HepG2 (cell line): Measurements from ENCODE around the gene CRADD. TPM values are rescaled to one million over a fixed set of nuclear protein-coding genes. Genes with fewer than 3 reads are reported as not detected.

Experiments used
- ATAC-seq: fragments of 200-7000 bp; cut with Tn5 transposase; 3 replicates; pipeline ENCODE4 v1.9.1; 2020; ENCODE audit warnings: mild to moderate bottlenecking, moderate library complexity
- BruUV-seq: library from RNA; stranded (reverse); fragments of 400-500 nt; replicated peaks from 2 replicates; lab custom pipeline; 2021; lab: Mats Ljungman, UMichigan
- CTCF ChIA-PET: fragments of 300-600 bp; formaldehyde crosslinking; extraction: SDS; loops from one replicate; lab custom pipeline; 2021; ENCODE audit warnings: low total read pairs, inconsistent platforms, low intra/inter-chr PET ratio; lab: Yijun Ruan, JAX
- POLR2A ChIA-PET: fragments of 350-600 bp; sonication (Branson Sonifier 250); formaldehyde crosslinking; loops from one replicate; lab custom pipeline; 2020; ENCODE audit warnings: antibody characterized with exemption, inconsistent platforms; lab: Yijun Ruan, JAX
- DNase-seq: peaks from one replicate; pipeline ENCODE4 v3.0.0-alpha.2; 2015; ENCODE audit warnings: low spot score
- FAIRE-seq: peaks from 3 replicates; lab custom pipeline; 2011; peaks lifted over from hg19 to GRCh38; lab: Jason Lieb, UNC
- H2AFZ ChIP-seq: one replicate; pipeline ENCODE4 v1.6.1; 2011; ENCODE audit warnings: low read length, inconsistent platforms
- H3K27ac ChIP-seq: fragments of 300-600 bp; 3 replicates; pipeline ENCODE4 v1.8.0; 2011; ENCODE audit warnings: mixed run types, mild to moderate bottlenecking, mixed read lengths, low read length, inconsistent platforms; ENCODE audit not compliant: insufficient read depth; ENCODE audit errors: extremely low read length
- H3K27me3 ChIP-seq, 2 experiments: fragments of 200-600 bp in 1 of 2; 2 replicates in 1 of 2; 3 replicates in 1 of 2; pipeline versions ENCODE4 v1.6.0 to v1.8.0; 2011; ENCODE audit warnings: low read length in 2 of 2, mild to moderate bottlenecking in 2 of 2, moderate library complexity in 2 of 2, inconsistent platforms in 1 of 2; ENCODE audit not compliant: insufficient read depth in 2 of 2, control insufficient read depth in 1 of 2
- H3K36me3 ChIP-seq, 2 experiments: fragments of 200-600 bp in 1 of 2; replicated peaks in 1 of 2; 2 replicates in 1 of 2; 3 replicates in 1 of 2; pipeline versions ENCODE4 v1.5.1 to v1.8.0; 2011; ENCODE audit warnings: low read length in 2 of 2, inconsistent platforms in 1 of 2; ENCODE audit not compliant: insufficient read depth in 2 of 2, control insufficient read depth in 1 of 2
- H3K4me1 ChIP-seq: 2 replicates; pipeline ENCODE4 v1.5.1; 2012; ENCODE audit warnings: low read length, inconsistent platforms; ENCODE audit not compliant: insufficient read depth
- H3K4me2 ChIP-seq: 2 replicates; pipeline ENCODE4 v1.6.0; 2011; ENCODE audit warnings: low read depth, low read length, inconsistent platforms
- H3K4me3 ChIP-seq, 3 experiments: fragments of 200-600 bp in 1 of 3; sonication (generic), shearing (Covaris generic) in 1 of 3; replicated peaks in 1 of 3; 2 replicates each; pipeline ENCODE4 v1.5.1; 2011 to 2016; ENCODE audit warnings: low read length in 3 of 3, inconsistent platforms in 2 of 3, low read depth in 2 of 3, mild to moderate bottlenecking in 2 of 3, control low read depth in 1 of 3, mixed read lengths in 1 of 3; ENCODE audit not compliant: insufficient read depth in 1 of 3
- H3K79me2 ChIP-seq: one replicate; pipeline ENCODE4 v1.6.1; 2011; ENCODE audit warnings: low read length, inconsistent platforms; ENCODE audit not compliant: insufficient read depth
- H3K9ac ChIP-seq: 2 replicates; pipeline ENCODE4 v1.6.0; 2011; ENCODE audit warnings: mild to moderate bottlenecking, low read depth, low read length, inconsistent platforms; ENCODE audit not compliant: insufficient read depth
- H3K9me3 ChIP-seq: 2 replicates; pipeline ENCODE4 v1.5.1; 2012; ENCODE audit warnings: mild to moderate bottlenecking, low read length
- H4K20me1 ChIP-seq: 2 replicates; pipeline ENCODE4 v1.6.0; 2011; ENCODE audit warnings: inconsistent platforms, mild to moderate bottlenecking, low read length, moderate library complexity; ENCODE audit not compliant: insufficient read depth
- DR1 ChIP-seq: sonication (generic); formaldehyde crosslinking; IDR thresholded peaks from 2 replicates; pipeline ENCODE4 v1.8.0; 2021; ENCODE audit warnings: mild to moderate bottlenecking, missing genetic modification reagents, inconsistent platforms
- ETS1 ChIP-seq: sonication (generic); formaldehyde crosslinking; IDR thresholded peaks from 2 replicates; pipeline ENCODE4 v1.4.0; 2020; ENCODE audit warnings: missing genetic modification reagents
- FOXK2 ChIP-seq: fragments of 450-650 bp; IDR thresholded peaks from 2 replicates; pipeline ENCODE4 v1.6.1; 2016
- GPBP1L1 ChIP-seq: sonication (generic); formaldehyde crosslinking; IDR thresholded peaks from 2 replicates; pipeline ENCODE4 v1.5.0; 2020; ENCODE audit warnings: mild to moderate bottlenecking, missing genetic modification reagents
- SOX5 ChIP-seq: IDR thresholded peaks from 2 replicates; pipeline ENCODE4 v1.6.1; 2016; ENCODE audit warnings: borderline replicate concordance
- TFDP1 ChIP-seq: IDR thresholded peaks from 2 replicates; pipeline ENCODE4 v1.6.1; 2016; ENCODE audit warnings: missing compliant biosample characterization, missing genetic modification reagents, borderline replicate concordance
- XBP1 ChIP-seq: sonication (generic); formaldehyde crosslinking; IDR thresholded peaks from 2 replicates; pipeline ENCODE4 v1.5.0; 2020; ENCODE audit warnings: missing genetic modification reagents
- ZNF292 ChIP-seq: sonication (generic); formaldehyde crosslinking; IDR thresholded peaks from 2 replicates; pipeline ENCODE4 v1.8.1; 2022; ENCODE audit warnings: mild to moderate bottlenecking, low read depth, missing genetic modification reagents, borderline replicate concordance
- ZNF549 ChIP-seq: sonication (generic); formaldehyde crosslinking; IDR thresholded peaks from 2 replicates; pipeline ENCODE4 v1.5.0; 2020; ENCODE audit warnings: missing genetic modification reagents
- ZNF766 ChIP-seq: sonication (generic); formaldehyde crosslinking; IDR thresholded peaks from 2 replicates; pipeline ENCODE4 v1.5.0; 2020; ENCODE audit warnings: missing genetic modification reagents, borderline replicate concordance
- WGBS: methylation state at CpG from one replicate; pipeline ENCODE4 v1.1.6; 2017; ENCODE audit warnings: low lambda C conversion rate; 5-methylcytosine and 5-hydroxymethylcytosine counted together
- in situ Hi-C: cut with HindIII; loops from 2 replicates; pipeline ENCODE4 v1.10.0; 2017; ENCODE audit warnings: low pct_unique_long_range_greater_than_20kb; ENCODE audit not compliant: extremely low pct_ligation_motif_present
- intact Hi-C: fragments of 100-400 bp; cut with micrococcal nuclease; formaldehyde crosslinking; loops from one replicate; pipeline ENCODE4 v1.10.0; 2022; ENCODE audit not compliant: unreplicated experiment
- polyA plus RNA-seq, 8 experiments: library from polyadenylated mRNA; depleted of rRNA in 3 of 8; stranded (reverse) in 7 of 8; unstranded in 1 of 8; fragments of >200 nt; fragmentation: Illumina TruSeq in 4 of 8; extraction: Trizol in 4 of 8; gene quantifications; 2 replicates each; pipeline versions ENCODE4 v1.2.1 to v1.2.3, GENCODE V29; 2011 to 2016; ENCODE audit warnings: low read depth in 4 of 8, missing spikeins in 1 of 8, mixed read lengths in 1 of 8; ENCODE audit not compliant: insufficient read depth in 1 of 8
- total RNA-seq, 5 experiments: library from RNA; depleted of rRNA; stranded (reverse); fragments of >200 nt; fragmentation: Illumina TruSeq; extraction: Trizol; gene quantifications; 2 replicates each; pipeline ENCODE4 v1.2.3, GENCODE V29; 2016; ENCODE audit warnings: low read depth in 1 of 5

The CRADD gene
- total and polyA plus RNA-seq, 2 of the 13 experiments (the other 11 are each of a cell fraction or from before 2014, with no cell fraction given): 12.4 to 18.8 TPM

DNA sequence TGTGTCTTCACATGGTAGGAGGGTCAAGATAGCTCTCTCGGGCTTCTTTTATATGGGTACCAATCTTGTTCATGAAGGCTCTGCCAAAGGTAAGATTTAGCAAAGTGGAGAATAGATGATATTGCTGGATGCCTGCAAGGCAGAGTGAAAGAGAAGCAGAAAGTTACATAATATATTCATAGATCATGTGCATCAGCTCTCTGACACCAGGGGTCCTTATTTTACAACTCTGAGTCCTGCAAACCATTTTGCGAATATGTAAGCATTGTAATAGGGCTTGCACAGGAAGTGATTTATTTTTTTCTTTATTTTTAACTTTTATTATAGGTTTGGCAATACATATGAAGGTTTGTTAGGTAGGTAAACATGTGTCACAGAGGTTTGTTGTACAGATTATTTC, 31.8 kb downstream of the CRADD start:
- no peak overlapping the region for H2AFZ ChIP-seq
- 92% methylated on average over 2 of the region's 2 CpGs for WGBS
- peaks cover 15% of the 10 kb centered on the region for H3K9me3 ChIP-seq
- H3K4me3 ChIP-seq: no peak overlapping the region
- POLR2A ChIA-PET: no interaction called here
- H3K27me3 ChIP-seq: no peaks in the 10 kb centered on the region
- no peaks in the 10 kb centered on the region for H3K4me1 ChIP-seq
- H4K20me1 ChIP-seq: no peaks in the 10 kb centered on the region
- no peak for TF ChIP-seq ZNF292 (CRISPR knock-in tag)
- TF ChIP-seq, all 625 proteins: peak for 0
- Histone ChIP-seq H3K36me3 (no peaks in the 10 kb centered on the region), H3K9ac (no peak overlapping the region), H3K79me2 (no peaks in the 10 kb centered on the region), H3K27ac (no peak overlapping the region), H3K4me2 (no peak overlapping the region)
- BruUV-seq: no TSS peak
- CTCF ChIA-PET: no interaction called here
- intact Hi-C loops: no loop called here
- FAIRE-seq (no peak), ATAC-seq (no peak), DNase-seq (no peak)
- in situ Hi-C loops: no loop called here

DNA sequence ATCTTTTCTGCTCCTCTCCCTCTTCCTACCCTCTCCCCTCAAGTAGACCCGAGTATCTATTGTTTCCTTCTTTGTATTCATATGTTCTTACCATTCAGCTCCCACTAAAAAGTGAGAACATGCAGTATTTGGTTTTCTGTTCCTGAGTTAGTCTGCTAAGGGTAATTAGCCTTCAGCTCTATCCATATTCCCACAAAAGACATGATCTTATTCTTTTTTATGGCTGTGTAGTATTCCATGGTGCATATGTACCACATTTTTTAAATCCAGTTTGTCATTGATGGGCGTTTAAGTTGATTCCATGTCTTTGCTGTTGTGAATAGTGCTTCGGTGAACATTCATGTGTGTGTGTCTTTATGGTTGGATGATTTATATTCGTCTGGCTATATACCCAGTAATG, 32.2 kb downstream of the CRADD start:
- POLR2A ChIA-PET: no interaction called here
- Histone ChIP-seq H4K20me1 (no peaks in the 10 kb centered on the region), H3K27me3 (no peaks in the 10 kb centered on the region), H3K4me3 (no peak overlapping the region), H3K4me2 (no peak overlapping the region)
- no peak for ATAC-seq
- in situ Hi-C loops: no loop called here
- no TSS peak for BruUV-seq
- WGBS: 81% methylated on average over 4 of the region's 4 CpGs
- no peak for TF ChIP-seq DR1 (CRISPR knock-in tag)
- TF ChIP-seq, all 625 proteins: peak for 0
- CTCF ChIA-PET: no interaction called here
- DNase-seq (no peak), FAIRE-seq (no peak)
- no peak overlapping the region for H3K9ac ChIP-seq
- no peak overlapping the region for H3K27ac ChIP-seq
- H3K79me2 ChIP-seq: no peaks in the 10 kb centered on the region
- no peaks in the 10 kb centered on the region for H3K36me3 ChIP-seq
- H3K4me1 ChIP-seq: no peaks in the 10 kb centered on the region
- intact Hi-C loops: no loop called here
- peaks cover 15% of the 10 kb centered on the region for H3K9me3 ChIP-seq
- H2AFZ ChIP-seq: no peak overlapping the region

- no peaks in the 10 kb centered on the region for H3K79me2 ChIP-seq
- no peak overlapping the region for H3K9ac ChIP-seq
- CTCF ChIA-PET: no interaction called here
- WGBS: 100% methylated on average over 2 of the region's 2 CpGs
- H3K4me1 ChIP-seq: no peaks in the 10 kb centered on the region
- H3K9me3 ChIP-seq: peaks cover 15% of the 10 kb centered on the region
- no peak overlapping the region for H3K27ac ChIP-seq
- POLR2A ChIA-PET: no interaction called here
- no peak overlapping the region for H3K4me2 ChIP-seq
- ATAC-seq: no peak
- no peaks in the 10 kb centered on the region for H3K27me3 ChIP-seq
- intact Hi-C loops (no loop called here), in situ Hi-C loops (no loop called here)
- DNase-seq: no peak
- no peak overlapping the region for H2AFZ ChIP-seq
- no peak overlapping the region for H3K4me3 ChIP-seq
- BruUV-seq: no TSS peak
- H3K36me3 ChIP-seq: no peaks in the 10 kb centered on the region
- H4K20me1 ChIP-seq: no peaks in the 10 kb centered on the region
- FAIRE-seq: no peak
- no peak for TF ChIP-seq ETS1 (CRISPR knock-in tag)
- no peak for TF ChIP-seq SOX5 (CRISPR knock-in tag)
- no peak for TF ChIP-seq ZNF549 (CRISPR knock-in tag)
- TF ChIP-seq XBP1 (CRISPR knock-in tag): no peak
- no peak for TF ChIP-seq FOXK2
- TF ChIP-seq ZNF766 (CRISPR knock-in tag): no peak
- TF ChIP-seq TFDP1 (CRISPR knock-in tag): no peak
- no peak for TF ChIP-seq GPBP1L1 (CRISPR knock-in tag)
Observed at GRCh38 chr12:93710574-93710926, 33.4 kb downstream of the CRADD start.
